Skeletal muscle cell (primary cell): ENCODE data around the gene PUS3.

Experiments
- DNase-seq: peaks from one replicate; pipeline ENCODE4 v3.0.0-alpha.2; 2010; ENCODE audit warnings: low read depth
- H3K4me3 ChIP-seq: 2 replicates; pipeline ENCODE4 v1.5.1; 2011; ENCODE audit warnings: low read depth, mild to moderate bottlenecking, control low read depth, low read length, moderate library complexity

The PUS3 gene

DNA sequence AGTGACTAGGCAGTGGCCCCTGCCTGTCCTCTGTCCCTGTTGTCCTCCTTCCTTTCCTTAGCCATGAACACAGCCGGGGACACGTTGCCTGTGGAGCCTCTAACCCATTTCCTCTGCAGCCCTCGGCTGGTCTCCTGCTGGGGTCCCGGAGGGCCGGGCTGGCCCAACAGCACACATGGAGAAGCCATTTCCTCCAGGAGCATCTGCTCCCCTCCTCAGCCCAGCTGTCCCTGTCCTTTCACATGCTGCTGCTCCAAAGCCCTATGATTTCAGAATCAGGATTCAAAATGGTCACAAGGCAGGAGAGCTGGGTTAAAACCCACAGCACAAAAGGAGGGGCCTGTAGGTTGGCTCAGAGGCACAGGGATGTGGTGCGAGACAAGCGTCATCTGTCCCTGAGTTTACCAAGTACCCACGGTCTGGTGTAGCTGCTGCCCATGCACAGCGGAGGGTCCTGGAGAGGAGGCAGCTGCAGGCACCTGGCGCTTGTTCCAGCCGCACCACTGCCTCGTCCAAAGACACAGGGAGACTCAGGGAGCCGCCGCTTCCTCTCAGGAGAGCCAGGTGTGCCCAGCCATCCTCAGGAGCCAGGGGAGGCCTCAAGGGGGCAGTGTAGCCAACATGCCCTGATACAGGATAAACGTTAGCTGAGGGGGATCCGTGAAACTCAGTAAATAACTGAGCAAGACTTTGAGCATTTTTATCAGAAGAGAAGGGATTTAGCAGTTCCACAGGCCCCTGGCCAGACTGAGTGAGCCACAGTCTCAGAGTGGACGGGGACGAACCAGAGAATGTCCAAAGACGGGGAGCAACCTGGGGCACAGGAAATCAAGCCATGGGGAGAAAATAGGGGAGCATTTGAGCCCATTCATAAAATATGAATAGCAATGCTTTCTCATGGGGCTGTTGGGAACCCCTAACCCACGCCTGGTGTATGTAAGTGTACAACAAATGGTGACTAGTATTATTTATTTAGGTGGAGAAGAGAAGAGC, 38.9 kb upstream of the PUS3 start:
- peak; percentile 20 for DNase-seq
- H3K4me3 ChIP-seq = no peak overlapping the region

DNA sequence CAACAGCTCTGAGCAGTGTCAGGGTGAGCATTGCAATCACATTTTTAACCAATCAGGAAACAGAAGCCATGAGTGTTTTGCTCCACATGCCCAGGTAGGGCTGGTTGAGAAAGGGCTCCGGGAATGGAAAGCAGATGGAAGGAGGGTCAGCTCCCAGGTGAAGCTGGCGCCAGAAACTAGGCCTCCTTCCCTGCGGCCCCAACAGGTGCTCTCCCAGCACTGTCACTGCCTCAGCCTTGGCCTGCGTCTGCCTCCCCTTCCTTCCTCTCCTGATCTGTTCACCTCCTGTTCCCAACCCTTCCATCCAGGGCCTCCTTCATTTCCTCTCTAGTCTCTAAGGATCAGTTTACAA, 38.2 kb upstream of the PUS3 start:
- H3K4me3 ChIP-seq = no peak overlapping the region
- no peak for DNase-seq

DNA sequence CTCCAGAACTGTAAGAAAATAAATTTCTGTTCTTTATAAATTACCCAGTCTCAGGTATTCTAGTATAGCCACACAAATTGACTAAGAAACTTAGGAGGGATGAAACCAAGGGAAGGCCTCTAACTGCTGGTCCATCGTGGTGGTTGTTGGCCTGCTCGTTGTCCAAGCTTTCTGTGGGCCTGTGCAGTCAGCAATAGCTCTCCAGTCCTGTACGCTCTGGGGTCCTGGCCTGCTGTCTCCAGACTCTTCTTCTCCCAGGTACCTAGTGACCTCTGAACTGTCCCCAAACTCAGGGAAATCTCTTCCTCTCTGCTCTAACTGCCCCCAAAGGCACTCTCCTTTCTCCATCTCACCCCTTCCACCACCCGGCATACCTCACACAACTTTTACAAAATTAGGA, 37.1 kb upstream of the PUS3 start:
- no peak overlapping the region for H3K4me3 ChIP-seq
- DNase-seq = no peak

- H3K4me3 ChIP-seq = no peak overlapping the region
- DNase-seq = no peak
Measured at GRCh38 chr11:125939081-125939521, 36.1 kb upstream of the PUS3 start.

DNA sequence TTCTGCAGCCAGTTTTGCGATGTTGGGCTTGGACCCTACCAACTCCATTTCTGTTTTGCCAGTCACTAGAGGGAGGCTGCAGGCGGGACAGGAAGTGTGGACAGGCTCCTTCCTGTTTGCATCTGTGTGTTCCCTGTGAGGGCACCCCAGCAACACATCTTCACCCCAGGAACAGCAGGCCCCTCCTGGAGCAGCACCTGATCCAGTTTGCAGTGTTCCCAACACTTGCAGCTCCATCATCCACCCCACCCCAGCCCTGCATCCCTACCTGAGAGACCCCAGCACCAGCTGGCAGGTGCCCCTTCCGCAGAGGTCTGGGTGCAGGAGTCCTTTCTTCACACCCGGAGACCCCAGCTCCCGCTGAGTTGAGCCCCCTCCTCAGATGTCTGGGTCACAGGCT, 35.4 kb upstream of the PUS3 start:
- no peak overlapping the region for H3K4me3 ChIP-seq
- no peak for DNase-seq

DNA sequence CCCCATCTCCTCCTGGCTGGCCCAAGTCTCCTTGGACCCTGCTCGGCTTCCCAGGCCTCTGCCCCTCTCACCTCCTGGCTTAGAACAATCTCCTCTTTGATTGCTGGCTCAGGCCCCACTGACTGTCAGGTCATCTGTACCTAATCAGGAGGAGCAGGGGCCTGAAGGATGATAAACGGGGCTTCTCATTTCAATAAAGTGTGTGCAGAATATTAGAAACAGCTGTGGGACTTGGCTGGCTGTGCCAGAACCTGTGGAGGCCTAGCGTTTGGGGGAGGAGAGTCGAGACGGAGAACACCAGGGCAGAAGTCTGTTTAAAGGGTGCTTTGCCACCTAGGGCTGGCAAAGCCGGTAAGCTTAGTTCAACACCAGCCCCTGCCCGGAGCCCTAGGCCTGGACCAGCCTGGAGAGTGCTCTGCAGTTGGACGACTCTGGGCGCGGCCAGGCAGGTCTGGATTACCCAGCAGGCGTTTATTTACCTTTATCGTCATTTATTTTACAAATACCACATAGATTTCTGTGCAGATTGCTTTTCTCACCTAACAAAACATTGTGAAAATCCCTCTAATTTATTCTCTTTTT, 32.7 kb upstream of the PUS3 start:
- H3K4me3 ChIP-seq = no peak overlapping the region
- DNase-seq = no peak

DNA sequence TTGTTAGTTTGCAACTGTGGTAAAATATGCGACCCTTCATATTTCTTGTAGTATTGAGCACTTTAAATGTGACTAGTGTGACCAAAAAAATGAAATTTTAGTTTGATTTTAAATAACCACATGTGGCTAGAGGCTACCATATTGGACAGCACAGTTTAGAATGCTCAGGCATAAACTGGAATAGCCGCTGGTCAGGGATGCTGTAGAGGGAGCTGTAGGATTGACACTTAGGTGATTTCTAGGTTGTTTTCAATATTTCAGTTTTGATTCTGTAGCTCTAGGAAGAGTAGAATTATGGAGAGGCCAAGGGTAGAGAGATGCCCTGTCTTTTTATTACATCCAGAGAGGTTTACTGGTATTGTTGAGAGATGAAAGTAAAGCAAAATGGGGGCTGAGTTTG, 32.0 kb upstream of the PUS3 start:
- no peak for DNase-seq
- no peak overlapping the region for H3K4me3 ChIP-seq

DNA sequence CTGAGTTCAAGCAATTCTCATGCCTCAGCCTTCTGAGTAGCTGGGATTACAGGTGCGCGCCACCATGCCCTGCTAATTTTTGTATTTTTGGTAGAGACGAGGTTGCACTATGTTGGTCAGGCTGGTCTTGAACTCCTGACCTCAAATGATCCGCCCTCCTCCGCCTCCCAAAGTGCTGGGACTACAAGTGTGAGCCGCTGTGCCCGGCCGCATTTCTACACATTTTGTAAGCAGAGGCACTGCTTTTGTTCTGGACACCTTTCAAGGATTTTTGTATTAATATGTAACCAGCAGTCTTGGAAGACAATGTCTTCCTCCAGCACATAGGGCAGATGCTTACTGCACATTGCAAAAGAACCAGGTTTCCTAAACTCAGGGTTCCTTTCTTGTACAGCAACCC, 31.5 kb upstream of the PUS3 start:
- no peak for DNase-seq
- H3K4me3 ChIP-seq = no peak overlapping the region

GRCh38 chr11:125933030-125933813, 30.2 kb upstream of the PUS3 start:
- DNase-seq = no peak
- H3K4me3 ChIP-seq = no peak overlapping the region

DNA sequence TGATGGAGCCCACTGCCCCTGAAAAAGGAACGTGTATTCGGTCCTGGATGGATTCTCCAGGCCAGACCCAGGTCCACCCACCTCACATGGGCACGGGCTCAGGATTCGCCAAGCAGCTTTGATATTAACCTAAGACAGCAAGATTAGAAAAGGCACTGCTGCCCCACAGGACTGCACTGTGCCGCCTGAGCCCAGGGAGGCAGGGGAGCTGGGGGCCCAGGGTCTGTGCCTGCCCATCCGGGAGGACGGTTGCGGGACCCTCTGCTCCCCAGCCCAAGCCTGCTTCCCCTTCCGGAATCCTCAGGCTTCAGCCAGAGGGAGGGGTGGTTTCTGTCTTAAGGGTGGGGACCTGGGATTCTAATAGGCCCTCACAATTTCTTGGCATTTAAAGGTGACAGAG, 29.3 kb upstream of the PUS3 start:
- no peak overlapping the region for H3K4me3 ChIP-seq
- no peak for DNase-seq

DNA sequence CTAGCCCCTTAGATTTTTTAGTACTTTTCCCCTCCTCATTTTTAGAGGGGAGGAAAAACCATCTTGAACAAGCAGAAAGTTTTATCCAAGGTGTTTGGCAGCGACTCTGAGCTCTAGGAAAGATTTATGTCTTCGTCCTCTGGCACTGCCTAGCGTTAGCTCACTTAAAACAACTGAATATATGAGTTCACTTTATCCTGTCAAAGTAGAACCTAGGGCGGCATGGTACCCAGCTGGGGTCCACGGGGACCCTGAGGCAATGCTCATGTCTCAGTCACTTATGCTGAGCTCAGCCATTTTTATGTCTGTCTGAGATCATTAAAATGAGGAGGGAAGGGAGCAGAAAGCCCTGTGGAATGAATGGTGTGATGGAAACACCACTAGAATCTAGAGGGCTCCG, 28.7 kb upstream of the PUS3 start:
- DNase-seq = no peak
- H3K4me3 ChIP-seq = no peak overlapping the region

DNA sequence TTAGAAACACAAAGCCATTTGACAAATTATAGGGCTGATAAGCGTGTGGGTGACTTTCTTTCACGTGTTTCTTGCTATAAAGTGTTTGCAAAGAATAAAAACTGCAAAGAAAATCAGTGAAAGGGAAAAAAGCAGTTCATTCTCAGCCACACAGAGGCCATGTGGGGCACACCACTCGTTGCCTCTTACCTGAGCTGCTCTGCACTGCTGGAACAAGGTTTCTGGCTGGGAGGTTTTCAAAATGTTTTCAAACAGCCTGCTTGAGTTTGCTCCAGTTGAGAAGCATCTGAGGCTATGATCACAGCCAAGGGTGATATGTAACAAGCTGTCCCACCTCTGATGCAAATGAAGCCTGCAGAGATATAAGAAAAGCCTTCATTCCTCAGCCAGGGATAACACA, 28.1 kb upstream of the PUS3 start:
- DNase-seq = no peak
- H3K4me3 ChIP-seq = no peak overlapping the region

DNA sequence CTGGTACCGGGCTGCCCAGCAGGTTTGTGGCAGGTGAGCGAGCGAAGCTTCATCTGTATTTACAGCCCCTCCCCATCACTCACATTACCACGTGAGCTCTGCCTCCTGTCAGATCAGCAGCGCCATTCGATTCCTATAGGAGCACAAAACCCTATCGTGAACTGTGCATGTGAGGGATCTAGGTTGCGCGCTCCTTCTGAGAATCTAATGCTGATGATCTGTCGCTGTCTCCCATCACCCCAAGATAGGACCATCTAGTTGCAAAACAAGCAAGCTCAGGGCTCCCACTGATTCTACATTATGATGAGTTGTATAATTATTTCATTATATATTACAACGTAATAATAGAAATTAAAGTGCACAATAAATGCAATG, 27.1 kb upstream of the PUS3 start:
- no peak overlapping the region for H3K4me3 ChIP-seq
- DNase-seq = no peak

DNA sequence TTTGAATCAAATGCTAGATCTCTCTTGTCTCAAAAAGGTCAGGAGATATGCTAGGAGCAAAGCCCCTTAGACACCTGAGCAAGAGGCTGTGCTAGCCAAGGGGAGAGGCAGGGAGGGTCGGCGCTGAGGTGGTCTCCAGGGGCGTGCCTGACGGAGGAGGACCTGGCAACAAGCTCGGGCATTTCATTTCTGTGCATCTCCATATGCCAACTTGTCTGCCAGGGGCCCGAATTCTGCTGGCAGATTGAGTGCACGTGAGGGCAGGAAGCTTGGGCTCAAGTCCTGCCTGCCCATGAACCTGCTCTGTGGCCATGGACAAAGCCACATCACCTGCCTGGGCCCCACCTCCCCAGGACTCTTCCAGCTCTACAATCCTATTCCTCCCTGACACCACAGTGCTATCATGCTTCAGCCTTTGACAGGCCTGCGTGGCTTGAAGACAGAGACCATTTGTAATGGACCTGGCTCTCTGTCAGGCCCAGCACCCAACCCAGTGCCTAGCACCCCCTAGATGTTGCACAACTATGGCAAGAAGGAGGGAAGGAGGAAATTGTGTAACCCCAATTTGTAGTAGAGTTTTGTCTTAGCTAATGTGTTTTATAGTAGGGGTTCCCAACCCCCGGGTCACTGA, 26.6 kb upstream of the PUS3 start:
- H3K4me3 ChIP-seq = no peak overlapping the region
- DNase-seq = no peak

DNA sequence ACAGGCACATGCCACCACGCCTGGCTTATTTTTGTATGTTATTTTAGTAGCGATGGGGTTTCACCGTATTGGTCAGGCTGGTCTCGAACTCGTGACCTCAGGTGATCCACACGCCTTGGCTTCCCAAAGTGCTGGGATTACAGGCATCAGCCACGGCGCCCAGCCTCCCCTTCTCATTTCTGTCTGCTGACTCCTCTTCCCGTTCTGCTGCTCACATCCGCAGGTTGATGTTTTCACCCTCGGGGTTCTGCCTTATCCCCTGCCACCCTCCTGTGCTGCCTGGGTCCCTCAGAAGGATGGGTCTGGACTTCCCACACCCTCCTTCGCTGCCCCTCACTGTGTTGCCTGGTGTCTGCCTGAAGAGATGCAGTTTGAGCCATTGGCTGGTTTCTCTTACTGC, 23.7 kb upstream of the PUS3 start:
- no peak for DNase-seq
- H3K4me3 ChIP-seq = no peak overlapping the region

DNA sequence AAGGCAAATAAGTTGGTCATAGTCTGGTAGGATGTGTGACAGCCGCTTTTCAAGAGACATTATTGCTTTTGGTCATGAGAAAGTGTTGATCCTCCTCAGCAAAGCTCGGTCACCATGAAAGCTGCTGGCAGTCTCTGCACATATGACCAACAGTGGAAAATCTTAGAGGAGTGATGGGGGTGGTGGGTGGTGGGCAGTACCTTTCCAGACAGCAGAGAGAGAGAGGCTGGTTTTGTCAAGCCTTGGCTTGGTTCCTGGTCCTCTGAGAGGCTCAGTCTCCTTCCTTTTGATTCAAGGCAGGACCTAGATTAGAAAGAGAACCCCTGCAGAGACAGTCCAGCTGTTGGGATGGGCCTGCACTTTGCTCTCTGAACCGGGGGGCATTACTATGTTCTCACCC, 22.8 kb upstream of the PUS3 start:
- no peak overlapping the region for H3K4me3 ChIP-seq
- no peak for DNase-seq

- no peak for DNase-seq
- H3K4me3 ChIP-seq = no peak overlapping the region
Measured at GRCh38 chr11:125925247-125925740, 22.3 kb upstream of the PUS3 start.

DNA sequence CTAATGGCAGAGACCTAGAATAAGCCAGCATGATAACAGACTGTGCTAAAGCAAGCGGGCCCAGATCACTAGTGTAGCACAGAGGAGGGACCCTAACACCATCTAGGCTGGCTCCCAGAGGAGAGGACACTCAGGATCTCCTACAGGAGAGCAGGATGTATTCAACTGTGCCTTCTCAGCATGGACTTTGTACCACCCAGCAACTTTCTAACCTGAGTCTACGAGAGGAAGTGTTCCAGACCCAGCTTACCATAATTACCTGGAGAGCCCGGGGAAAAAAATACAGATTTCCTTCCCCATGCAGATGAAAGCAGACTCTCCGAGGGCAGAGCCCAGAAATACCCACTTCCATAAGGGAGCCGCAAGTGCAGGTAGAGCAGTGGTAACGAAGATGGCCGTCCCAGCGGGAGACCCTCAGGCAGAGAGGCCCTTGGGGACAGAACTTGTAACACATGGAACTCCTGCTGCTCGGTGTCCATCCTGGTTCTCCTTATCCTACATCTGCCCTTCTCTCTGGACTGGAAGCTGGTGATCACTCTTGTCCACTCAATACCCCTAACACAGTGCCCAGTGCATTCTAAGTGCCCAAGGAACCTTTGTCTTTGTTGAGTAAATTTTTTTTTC, 21.5 kb upstream of the PUS3 start:
- H3K4me3 ChIP-seq = no peak overlapping the region
- DNase-seq = no peak

DNA sequence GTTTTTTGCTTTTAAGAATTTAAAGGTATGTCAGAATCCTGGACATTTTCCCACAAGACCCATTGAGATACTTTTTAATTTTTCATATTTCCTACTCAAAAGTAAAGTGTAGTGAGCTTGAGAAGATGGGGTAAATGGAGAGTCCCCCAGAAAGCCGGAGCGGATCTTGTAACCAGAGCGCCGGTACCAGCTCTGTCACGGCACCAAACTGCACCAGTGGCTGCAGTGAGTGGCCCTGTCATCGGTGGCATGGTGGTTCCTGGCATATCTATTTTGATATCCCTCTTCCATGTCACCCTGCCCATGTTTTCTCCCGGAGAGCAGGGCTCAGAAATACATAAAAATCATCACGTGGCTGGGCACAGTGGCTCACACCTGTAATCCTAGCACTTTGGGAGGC, 20.6 kb upstream of the PUS3 start:
- DNase-seq = no peak
- H3K4me3 ChIP-seq = no peak overlapping the region
